AG04450 (cell line): Measurements from ENCODE around the gene BLOC1S5. TPM values are rescaled to one million over a fixed set of nuclear protein-coding genes. Genes with fewer than 3 reads are reported as not detected.

ENCODE experiments used
- CTCF ChIA-PET: fragments of 300-600, 350-600 bp; formaldehyde crosslinking; extraction: SDS; loops from one replicate; lab custom pipeline; 2022; ENCODE audit warnings: antibody characterized with exemption, inconsistent platforms; lab: Charles Lee
- POLR2A ChIA-PET: fragments of 350-600 bp; formaldehyde crosslinking; extraction: SDS; loops from one replicate; lab custom pipeline; 2021; ENCODE audit warnings: antibody characterized with exemption, inconsistent platforms; lab: Yijun Ruan, JAX
- DNase-seq: peaks from one replicate; pipeline ENCODE4 v3.0.0-alpha.2; 2011; ENCODE audit warnings: low read depth, low spot score
- H3K27ac ChIP-seq: one replicate; pipeline ENCODE4 v1.5.1; 2012; ENCODE audit warnings: low read depth, low read length, control low read depth
- H3K27me3 ChIP-seq: one replicate; pipeline ENCODE4 v1.6.0; 2012; ENCODE audit warnings: low read length; ENCODE audit not compliant: control insufficient read depth, insufficient read depth
- H3K4me3 ChIP-seq: 2 replicates; pipeline ENCODE4 v1.5.1; 2011; ENCODE audit warnings: mild to moderate bottlenecking, low read depth, low read length, control low read depth
- H3K9me3 ChIP-seq: 2 replicates; pipeline ENCODE4 v1.5.1; 2012; ENCODE audit warnings: low read length; ENCODE audit not compliant: control insufficient read depth, insufficient read depth
- polyA plus RNA-seq: library from polyadenylated mRNA; depleted of rRNA; stranded (reverse); fragments of >200 nt; gene quantifications from 2 replicates; pipeline ENCODE4 v1.2.3, GENCODE V29; 2011
- TF ChIP-seq, protein P1 (sequence below): IDR thresholded peaks from 2 replicates; pipeline ENCODE4 v1.5.1; 2011; ENCODE audit warnings: low read depth, low read length, control low read depth, inconsistent platforms

BLOC1S5 gene
- polyA plus RNA-seq, 1 experiment = 15.1 TPM

DNA sequence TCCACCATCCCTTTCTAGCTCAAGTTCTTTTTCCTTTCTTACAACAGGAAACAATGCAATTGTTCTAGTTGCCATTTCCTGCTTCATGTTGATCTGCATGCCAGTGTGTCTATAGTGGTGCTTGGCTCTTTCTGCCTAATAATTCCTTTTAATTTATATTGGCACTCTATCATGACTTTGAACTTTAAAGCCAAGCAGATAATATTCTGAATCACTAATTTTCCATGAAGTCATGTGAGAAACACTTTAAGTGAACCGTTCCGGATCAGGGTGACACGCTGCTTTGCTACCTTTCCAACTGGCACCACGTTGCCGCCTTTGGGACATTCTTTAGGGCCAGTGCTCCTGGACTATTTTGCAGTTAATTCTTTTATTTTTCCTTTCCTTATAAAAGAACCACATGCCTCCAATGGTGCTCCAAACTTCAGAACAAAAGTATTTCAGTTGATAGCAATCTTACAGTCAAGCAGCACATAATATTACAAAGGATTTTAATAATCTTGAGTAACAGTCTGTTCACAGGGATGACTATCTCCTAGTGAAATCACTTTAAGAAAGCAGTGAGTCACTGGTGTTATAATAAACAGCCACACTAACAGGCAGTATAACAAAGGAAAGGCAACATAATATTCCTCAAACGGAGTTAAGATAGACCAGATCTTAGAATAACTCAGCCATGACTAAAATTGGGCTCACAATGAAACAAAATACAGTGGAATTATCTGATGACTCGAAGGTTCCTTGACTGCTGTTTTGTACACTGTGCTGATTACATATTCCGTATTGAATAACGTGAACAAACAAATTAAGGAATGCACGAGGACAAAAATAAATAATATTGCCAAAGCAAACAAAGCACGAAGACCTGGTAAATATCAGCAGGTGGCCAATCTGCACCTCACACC, 19.0 kb upstream of the BLOC1S5 start:
- H3K4me3 ChIP-seq = no peak overlapping the region
- no peaks in the 10 kb centered on the region for H3K27me3 ChIP-seq
- ChIA-PET CTCF (no interaction called here), POLR2A (no interaction called here)
- peak overlapping the region; percentile 73 for H3K27ac ChIP-seq
- H3K9me3 ChIP-seq = no peaks in the 10 kb centered on the region
- peak; percentile 59 for DNase-seq
- TF ChIP-seq, protein P1, sequence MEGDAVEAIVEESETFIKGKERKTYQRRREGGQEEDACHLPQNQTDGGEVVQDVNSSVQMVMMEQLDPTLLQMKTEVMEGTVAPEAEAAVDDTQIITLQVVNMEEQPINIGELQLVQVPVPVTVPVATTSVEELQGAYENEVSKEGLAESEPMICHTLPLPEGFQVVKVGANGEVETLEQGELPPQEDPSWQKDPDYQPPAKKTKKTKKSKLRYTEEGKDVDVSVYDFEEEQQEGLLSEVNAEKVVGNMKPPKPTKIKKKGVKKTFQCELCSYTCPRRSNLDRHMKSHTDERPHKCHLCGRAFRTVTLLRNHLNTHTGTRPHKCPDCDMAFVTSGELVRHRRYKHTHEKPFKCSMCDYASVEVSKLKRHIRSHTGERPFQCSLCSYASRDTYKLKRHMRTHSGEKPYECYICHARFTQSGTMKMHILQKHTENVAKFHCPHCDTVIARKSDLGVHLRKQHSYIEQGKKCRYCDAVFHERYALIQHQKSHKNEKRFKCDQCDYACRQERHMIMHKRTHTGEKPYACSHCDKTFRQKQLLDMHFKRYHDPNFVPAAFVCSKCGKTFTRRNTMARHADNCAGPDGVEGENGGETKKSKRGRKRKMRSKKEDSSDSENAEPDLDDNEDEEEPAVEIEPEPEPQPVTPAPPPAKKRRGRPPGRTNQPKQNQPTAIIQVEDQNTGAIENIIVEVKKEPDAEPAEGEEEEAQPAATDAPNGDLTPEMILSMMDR = no peak

DNA sequence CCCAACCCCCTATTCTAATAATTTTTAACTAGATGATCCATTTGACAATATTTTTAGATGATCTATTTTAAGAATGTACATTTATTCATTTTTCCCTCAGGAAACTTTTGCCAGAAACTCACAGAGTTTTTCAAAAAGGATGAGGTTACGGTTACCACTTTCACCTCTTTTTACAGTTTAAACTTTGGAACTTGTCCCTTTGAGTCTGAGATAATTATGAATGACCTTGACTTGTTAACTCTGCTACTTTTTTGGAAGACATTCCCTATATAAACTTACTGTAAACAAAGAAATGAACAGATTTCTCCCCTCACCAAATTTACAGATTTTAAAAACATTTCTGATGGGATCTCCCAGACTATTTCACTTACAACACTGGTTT, 18.4 kb upstream of the BLOC1S5 start:
- Histone ChIP-seq H3K27ac (peak overlapping the region; percentile 73), H3K4me3 (no peak overlapping the region), H3K9me3 (no peaks in the 10 kb centered on the region), H3K27me3 (no peaks in the 10 kb centered on the region)
- CTCF ChIA-PET = no interaction called here
- TF ChIP-seq, protein P1 = no peak
- no peak for DNase-seq
- POLR2A ChIA-PET = no interaction called here

DNA sequence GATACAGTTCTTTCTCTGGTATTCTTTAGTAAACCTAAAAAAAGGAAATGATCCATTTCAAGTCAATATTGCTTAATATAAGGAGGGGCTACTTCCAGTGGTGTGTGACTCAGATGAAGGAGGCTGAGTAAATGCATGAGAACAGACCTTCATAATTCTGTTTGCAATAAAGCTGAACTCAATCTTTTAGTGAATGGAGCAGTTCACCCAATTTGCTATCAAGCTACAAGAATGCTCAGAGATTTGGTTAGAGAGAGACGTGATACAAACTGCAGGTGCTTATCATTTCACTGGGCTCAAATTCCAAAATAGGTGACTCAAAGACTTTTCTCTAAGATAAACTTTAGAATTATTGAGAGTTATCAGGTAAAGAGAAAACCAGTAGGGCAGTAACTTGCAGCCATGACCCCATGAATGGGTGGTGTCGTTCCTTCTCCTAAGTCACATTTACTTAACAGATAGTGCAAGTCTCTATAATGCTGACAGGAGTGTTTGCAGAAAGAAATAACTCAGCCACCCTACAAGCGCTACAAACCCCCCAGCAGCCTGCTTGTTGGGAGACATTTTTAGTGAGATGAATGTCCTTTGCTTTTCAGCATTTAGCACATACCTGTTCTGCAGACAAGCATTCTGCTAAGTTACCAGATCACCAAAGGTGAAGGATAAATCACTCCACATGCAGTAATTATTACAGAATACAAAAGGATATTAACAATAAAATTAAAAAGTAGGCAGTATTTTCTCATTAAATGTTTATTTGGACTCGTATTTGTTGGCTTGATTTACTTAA, 16.4 kb upstream of the BLOC1S5 start:
- H3K27ac ChIP-seq = no peak overlapping the region
- H3K4me3 ChIP-seq = no peak overlapping the region
- no peaks in the 10 kb centered on the region for H3K27me3 ChIP-seq
- TF ChIP-seq, protein P1 = no peak
- ChIA-PET POLR2A (interaction anchor here (0.7 kb wide), 1 partner anchor 22 kb away, joined by 3 read pairs; the partner anchor contains the start of gene EEF1E1), CTCF (interaction anchor here (1.4 to 1.9 kb wide), 2 partner anchors 21 to 138 kb away, joined by 3 to 5 read pairs; no protein-coding TSS in a partner anchor)
- no peaks in the 10 kb centered on the region for H3K9me3 ChIP-seq
- no peak for DNase-seq

GRCh38 chr6:8079126-8079525, 14.9 kb upstream of the BLOC1S5 start:
- DNase-seq = no peak
- Histone ChIP-seq H3K4me3 (no peak overlapping the region), H3K9me3 (no peaks in the 10 kb centered on the region), H3K27ac (no peak overlapping the region), H3K27me3 (no peaks in the 10 kb centered on the region)
- TF ChIP-seq, protein P1 = no peak
- ChIA-PET POLR2A (no interaction called here), CTCF (interaction anchor here (0.6 kb wide), 1 partner anchor 106 kb away, joined by 4 read pairs; no protein-coding TSS in a partner anchor)

GRCh38 chr6:8077991-8078390, 13.8 kb upstream of the BLOC1S5 start:
- no peak for DNase-seq
- CTCF ChIA-PET = no interaction called here
- TF ChIP-seq, protein P1 = no peak
- no peaks in the 10 kb centered on the region for H3K27me3 ChIP-seq
- no peak overlapping the region for H3K27ac ChIP-seq
- H3K9me3 ChIP-seq = no peaks in the 10 kb centered on the region
- POLR2A ChIA-PET = no interaction called here
- H3K4me3 ChIP-seq = no peak overlapping the region
